ENCODE results near the gene GPR27.

GPR27 gene

DNA sequence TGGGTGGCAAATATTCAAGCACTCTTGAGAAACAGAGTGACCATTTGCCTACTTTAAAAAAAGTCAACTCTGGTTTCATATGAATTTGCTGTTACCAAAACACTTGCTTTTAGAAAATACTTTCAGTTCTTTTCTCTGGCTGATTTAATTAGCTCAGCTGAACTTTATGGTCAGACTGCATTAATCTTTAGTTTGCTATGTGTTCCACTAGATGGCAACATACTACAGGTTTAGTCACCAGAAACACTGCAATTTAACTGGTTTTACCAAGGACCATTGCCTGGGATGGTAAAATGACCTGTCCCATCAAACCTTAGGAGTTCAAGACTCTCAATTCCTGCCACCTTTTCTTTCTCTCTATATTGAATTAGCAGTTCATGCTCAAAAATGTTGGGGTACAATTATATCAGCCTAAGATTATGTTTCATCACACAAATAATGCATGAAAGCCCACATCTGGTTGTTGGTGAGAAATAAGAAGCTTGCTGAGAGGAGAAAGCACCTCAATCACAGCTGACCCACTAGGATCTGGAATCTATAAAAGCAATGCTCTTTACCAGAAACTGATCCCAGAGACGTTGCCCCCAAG lies 42.7 kb upstream of the GPR27 start:
- TF ChIP-seq, protein P1, sequence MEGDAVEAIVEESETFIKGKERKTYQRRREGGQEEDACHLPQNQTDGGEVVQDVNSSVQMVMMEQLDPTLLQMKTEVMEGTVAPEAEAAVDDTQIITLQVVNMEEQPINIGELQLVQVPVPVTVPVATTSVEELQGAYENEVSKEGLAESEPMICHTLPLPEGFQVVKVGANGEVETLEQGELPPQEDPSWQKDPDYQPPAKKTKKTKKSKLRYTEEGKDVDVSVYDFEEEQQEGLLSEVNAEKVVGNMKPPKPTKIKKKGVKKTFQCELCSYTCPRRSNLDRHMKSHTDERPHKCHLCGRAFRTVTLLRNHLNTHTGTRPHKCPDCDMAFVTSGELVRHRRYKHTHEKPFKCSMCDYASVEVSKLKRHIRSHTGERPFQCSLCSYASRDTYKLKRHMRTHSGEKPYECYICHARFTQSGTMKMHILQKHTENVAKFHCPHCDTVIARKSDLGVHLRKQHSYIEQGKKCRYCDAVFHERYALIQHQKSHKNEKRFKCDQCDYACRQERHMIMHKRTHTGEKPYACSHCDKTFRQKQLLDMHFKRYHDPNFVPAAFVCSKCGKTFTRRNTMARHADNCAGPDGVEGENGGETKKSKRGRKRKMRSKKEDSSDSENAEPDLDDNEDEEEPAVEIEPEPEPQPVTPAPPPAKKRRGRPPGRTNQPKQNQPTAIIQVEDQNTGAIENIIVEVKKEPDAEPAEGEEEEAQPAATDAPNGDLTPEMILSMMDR (conservative IDR thresholded peaks at IDR 0.05; ENCODE audit: low read depth, low read length): peak; percentile 57
- H3K4me3 ChIP-seq (ENCODE audit: low read depth, low read length): no peak overlapping the region
- DNase-seq (ENCODE audit: low read depth): peak; percentile 78

DNA sequence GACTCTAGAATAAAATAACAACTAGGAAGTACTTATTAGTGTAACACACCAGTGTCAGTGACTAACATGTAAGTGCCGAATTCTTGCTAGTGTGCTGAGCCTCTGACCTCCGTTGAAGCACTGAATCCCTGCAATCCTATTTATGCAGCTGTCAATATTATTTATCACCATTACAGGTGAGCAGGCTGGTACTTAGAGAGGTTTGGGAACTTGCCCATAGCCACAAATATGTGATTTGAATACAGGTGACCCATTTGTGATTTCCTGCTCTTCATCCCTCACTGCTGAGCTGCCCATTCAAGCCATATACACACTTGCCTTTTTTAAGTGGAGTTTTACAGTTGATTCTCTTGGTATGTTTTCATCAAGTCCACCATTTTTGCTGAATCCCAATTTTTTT lies 40.6 kb upstream of the GPR27 start:
- TF ChIP-seq, protein P1 (conservative IDR thresholded peaks at IDR 0.05; ENCODE audit: low read depth, low read length): no peak
- DNase-seq (ENCODE audit: low read depth): no peak

DNA sequence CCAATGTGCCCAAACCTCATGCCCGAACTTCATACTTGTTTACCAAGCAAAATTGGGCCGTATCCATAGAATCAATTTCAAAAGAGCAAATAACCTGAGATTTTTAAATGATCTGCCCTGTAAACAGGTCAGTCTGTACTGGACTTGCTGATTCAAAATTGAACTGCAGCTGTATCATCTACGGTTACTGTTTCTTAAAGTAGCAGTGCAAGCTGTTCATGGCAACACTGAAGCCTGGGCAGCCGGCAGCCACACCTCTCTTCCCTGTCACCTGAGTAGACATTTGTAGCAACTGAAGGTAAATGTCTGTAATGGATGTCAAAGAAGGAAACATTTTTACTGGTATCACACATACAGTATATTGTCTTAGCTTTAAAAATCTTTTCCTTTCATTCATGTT lies 39.1 kb upstream of the GPR27 start:
- no peak overlapping the region for H3K4me3 ChIP-seq (ENCODE audit: low read depth, low read length)
- no peak for DNase-seq (ENCODE audit: low read depth)
- TF ChIP-seq, protein P1 (conservative IDR thresholded peaks at IDR 0.05; ENCODE audit: low read depth, low read length): no peak

More for the DNA sequence above, 40.6 kb upstream of the GPR27 start:
- H3K4me3 ChIP-seq (ENCODE audit: low read depth, low read length): no peak overlapping the region

DNA sequence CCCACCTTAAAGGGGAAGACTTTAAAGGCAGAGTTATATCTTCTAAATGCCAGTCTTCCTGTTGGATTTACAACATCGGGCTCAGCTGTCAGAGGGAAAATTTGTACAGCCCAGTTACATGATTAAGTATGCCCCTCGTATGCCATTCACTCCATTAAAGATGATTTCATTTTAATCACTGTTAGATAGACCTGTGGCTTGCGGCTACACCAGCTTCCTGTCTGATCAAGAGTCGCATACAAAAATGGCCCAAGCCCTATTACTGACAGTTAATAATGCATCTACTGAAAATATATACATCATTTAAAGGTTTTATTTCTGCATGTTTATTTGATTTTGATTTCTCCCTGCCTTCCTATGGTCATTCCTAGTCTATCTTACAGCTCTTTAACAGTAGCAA lies 35.6 kb upstream of the GPR27 start:
- H3K4me3 ChIP-seq (ENCODE audit: low read depth, low read length): no peak overlapping the region
- TF ChIP-seq, protein P1 (conservative IDR thresholded peaks at IDR 0.05; ENCODE audit: low read depth, low read length): no peak
- DNase-seq (ENCODE audit: low read depth): no peak

DNA sequence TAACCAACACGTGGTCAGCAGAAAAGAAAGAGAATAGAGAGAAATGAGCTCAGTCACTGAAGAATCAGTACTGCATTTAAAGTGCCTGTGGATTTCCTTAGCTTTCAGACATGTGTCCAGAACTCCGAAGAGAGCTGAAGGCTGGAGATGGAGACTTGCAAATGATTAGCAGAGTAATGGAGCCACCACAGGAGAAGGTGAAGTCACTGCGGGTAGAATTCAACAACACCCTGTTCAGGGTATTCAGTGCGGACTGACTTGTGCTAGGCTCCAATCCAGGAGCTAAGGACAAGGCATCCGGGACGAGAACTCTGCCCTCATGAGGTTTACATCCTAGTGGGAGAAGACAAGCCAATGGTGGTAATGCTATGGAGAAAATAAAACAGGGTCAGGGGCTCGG lies 32.7 kb upstream of the GPR27 start:
- DNase-seq (ENCODE audit: low read depth): no peak
- TF ChIP-seq, protein P1 (conservative IDR thresholded peaks at IDR 0.05; ENCODE audit: low read depth, low read length): no peak
- no peak overlapping the region for H3K4me3 ChIP-seq (ENCODE audit: low read depth, low read length)

DNA sequence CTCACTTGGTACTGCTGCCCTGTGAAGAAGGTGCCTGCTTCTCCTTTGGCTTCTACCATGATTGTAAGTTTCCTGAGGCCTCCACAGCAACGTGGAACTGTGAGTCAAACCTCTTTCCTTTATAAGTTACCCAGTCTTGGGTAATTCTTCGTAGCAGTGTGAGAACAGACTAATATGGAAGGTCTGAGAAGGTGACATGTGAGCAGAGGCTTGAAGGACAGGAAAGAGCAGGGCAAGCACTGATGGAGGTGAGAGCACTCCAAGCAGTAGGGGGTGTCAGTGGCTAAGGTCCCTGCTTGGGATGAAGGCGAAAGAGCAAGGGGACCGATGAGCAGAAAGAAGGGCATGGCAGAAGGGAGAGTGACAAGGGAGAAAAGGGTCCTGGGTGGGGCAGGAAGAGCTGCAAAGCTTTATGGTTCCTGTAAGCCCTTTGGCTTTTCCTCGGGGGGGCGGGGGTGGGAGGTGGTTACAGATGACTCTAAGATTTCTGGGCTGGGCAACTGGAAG lies 32.0 kb upstream of the GPR27 start:
- H3K4me3 ChIP-seq (ENCODE audit: low read depth, low read length): no peak overlapping the region
- TF ChIP-seq, protein P1 (conservative IDR thresholded peaks at IDR 0.05; ENCODE audit: low read depth, low read length): no peak
- no peak for DNase-seq (ENCODE audit: low read depth)

DNA sequence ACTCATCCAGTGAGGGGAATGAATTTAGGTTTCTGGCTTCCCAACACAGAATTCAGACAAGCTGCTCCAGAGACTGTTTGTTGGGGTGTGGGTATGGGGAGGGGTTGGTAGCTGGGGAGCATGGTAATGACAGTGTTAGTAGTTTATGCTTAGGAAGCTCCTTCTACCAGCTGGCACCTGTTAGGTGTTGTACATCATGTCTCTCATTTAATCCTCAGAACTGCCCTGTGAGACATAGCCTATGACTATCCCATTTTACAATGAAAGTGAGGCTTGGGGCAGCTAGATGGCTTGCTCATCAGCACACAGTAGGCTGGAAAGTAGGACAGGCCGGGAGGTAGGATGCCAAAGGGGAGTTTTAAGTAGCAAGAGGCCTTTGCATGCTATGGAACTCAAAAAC lies 31.0 kb upstream of the GPR27 start:
- TF ChIP-seq, protein P1 (conservative IDR thresholded peaks at IDR 0.05; ENCODE audit: low read depth, low read length): no peak
- no peak overlapping the region for H3K4me3 ChIP-seq (ENCODE audit: low read depth, low read length)
- DNase-seq (ENCODE audit: low read depth): no peak

Data from choroid plexus epithelial cell (primary cell).